Measurements from ENCODE around the gene CXXC5. TPM values are rescaled to one million over a fixed set of nuclear protein-coding genes. Genes with fewer than 3 reads are reported as not detected.
A peak's percentile ranks its signal among the peaks of the same experiment; 100 is the strongest.

Gene CXXC5
- total RNA-seq, 2 donors from 2014 or later = 1.2 to 1.9 TPM

DNA sequence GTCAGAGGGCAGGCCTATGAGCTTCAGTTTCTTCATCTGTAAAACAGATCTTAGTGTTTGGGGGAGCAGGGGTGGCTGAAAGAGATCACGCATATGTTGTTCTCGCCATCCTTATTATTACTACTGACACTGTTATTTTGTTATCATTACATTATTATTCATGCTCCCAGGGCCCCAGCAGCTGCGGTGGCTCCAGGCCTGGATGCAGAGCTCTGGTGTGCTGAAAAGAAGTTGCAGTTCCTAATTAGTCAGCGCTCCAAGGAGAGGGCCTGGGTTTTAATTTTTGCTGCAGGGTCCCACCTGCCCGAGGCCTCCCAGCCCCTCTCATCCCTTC is 19.5 kb downstream of the CXXC5 start:
- ATAC-seq (replicated peaks in 1 of 2) (no peak), DNase-seq (no peak)
- Mint-ChIP-seq H3K4me3 (peak overlapping the region; percentile 66 to 72), H3K4me1 (ENCODE audit: low read depth) (peaks cover 33% of the 10 kb centered on the region), H3K27me3 (ENCODE audit: low read depth) (peaks cover 8% of the 10 kb centered on the region), H3K27ac (no peak overlapping the region), H3K36me3 (ENCODE audit: insufficient read depth in 2 of 2) (no peaks in the 10 kb centered on the region), H3K9me3 (no peaks in the 10 kb centered on the region)

DNA sequence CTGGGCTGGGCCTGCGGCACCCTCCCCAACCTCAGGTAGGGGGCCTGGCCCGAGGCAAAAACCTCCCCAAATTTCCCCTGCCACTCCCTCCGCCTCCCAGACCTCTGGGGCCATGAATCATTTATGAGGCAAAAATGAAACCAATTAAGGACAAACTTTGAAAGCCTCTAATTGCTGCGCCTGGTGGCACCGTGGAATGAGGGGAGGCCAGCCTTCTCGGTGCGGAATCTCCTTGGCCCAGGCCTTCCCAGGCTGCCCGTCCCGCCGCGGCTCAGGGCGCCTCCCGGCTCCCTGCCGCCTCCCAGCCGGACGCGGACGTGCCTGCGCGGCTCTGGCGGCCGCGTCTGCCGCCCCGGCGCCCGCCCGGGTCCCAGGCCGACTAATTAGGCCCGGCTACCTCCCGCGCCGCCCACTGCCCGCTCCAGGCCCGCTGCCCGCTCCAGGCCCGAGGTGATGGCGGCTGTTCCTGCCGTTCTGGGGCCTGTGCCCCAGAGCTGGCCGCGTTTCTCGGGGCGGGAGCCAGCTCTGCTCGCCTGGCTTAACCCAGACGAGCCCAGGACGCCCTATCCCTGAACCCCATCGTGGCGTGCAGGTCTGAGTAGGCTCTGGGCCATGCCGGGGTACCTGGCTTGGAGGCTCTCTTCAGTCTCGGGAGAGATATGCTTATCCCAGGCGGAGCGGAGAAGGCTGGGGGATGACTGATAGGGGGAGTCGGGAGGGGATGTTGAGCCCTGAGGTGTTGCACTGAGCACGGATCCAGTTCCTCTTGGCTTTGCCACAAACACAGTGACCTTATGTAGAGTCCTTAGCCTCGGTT is 20.1 kb downstream of the CXXC5 start:
- ATAC-seq (replicated peaks in 1 of 2) = peak; percentile 56 to 62
- H3K27ac Mint-ChIP-seq = no peak overlapping the region

DNA sequence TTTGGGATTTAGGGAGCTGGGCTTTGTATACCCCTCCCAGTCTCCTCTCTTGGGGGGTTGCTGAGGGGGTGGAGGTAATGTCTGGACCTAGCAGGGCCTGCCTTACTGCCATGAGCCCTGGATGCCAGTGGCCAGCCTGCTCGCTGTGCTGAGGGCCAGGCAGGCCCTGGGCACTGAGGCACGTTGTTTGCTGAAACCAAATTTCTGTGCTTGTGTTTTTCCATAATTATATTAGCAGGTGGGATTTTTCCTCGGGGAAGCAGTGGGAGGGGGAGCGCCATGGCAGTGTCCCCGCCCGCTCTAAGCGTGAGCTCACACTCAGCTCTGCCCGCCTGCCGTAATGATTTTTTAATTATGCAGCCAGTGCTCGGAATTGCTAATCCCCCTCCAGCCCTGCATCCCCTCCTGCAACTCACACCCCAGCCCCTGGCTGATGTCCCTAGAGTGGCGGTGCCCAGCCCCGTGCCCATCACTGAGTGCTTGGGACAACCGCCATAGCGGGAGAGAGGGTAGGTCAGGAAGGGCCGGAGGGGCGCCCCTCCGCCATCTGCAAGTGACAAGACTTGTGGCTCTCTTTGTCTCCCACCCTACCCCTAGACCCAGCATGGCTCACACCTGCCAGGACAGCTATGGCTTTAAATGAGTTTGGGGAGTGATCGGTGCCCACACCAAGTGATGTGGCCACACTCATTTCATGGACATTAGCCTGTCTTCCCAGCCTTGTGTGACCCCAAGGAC is 20.9 kb downstream of the CXXC5 start:
- no peaks in the 10 kb centered on the region for H3K36me3 Mint-ChIP-seq (ENCODE audit: insufficient read depth in 2 of 2)
- peaks cover 8% of the 10 kb centered on the region for H3K27me3 Mint-ChIP-seq (ENCODE audit: low read depth)
- peaks cover 33% of the 10 kb centered on the region for H3K4me1 Mint-ChIP-seq (ENCODE audit: low read depth)
- ATAC-seq (replicated peaks in 1 of 2) = no peak
- DNase-seq = no peak
- H3K9me3 Mint-ChIP-seq = no peaks in the 10 kb centered on the region
- peak overlapping the region; percentile 15 to 77 for H3K4me3 Mint-ChIP-seq
- no peak overlapping the region for H3K27ac Mint-ChIP-seq

More for the DNA sequence above, 20.1 kb downstream of the CXXC5 start:
- Mint-ChIP-seq H3K27me3 (ENCODE audit: low read depth) (peaks cover 8% of the 10 kb centered on the region), H3K9me3 (no peaks in the 10 kb centered on the region), H3K36me3 (ENCODE audit: insufficient read depth in 2 of 2) (no peaks in the 10 kb centered on the region), H3K4me1 (ENCODE audit: low read depth) (peaks cover 33% of the 10 kb centered on the region), H3K4me3 (peak overlapping the region; percentile 72 to 77)
- DNase-seq = peak; percentile 45 to 50

DNA sequence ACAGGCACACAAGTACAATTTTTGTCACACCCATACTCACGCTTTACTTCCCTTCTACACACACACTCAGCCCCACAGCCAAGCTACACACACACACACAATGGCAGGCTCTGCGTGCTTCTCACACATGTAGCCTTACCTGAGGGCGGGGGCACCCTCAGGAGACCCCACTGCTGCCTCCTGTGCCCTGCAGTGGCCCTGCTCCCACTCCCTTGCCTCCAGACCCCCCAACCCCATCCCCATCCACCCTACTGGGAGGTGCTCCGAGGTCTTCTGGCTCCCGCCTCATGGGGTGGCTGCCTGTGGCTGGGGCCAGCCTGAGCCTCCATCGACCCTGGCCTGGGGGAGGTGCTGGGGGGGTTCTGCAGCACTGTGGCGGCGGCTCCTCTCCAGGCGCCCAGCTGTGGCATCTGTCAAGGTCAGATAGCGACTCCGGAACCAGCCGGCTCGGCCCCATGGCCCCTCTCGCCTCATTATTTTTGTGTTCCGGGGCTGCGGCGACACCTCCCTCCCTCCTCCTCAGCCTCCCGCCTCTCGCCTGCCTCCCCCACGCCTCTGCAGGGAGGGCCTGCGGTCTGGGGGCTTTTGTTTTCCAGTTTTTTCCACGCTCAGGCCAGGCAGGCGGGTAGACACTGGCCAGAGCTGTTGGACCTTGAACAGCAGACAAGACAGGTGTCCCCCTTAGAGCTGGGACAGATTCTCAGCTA is 21.7 kb downstream of the CXXC5 start:
- Mint-ChIP-seq H3K27ac (no peak overlapping the region), H3K27me3 (ENCODE audit: low read depth) (peaks cover 8% of the 10 kb centered on the region), H3K36me3 (ENCODE audit: insufficient read depth in 2 of 2) (no peaks in the 10 kb centered on the region), H3K4me1 (ENCODE audit: low read depth) (peaks cover 33% of the 10 kb centered on the region), H3K9me3 (no peaks in the 10 kb centered on the region), H3K4me3 (peak overlapping the region; percentile 15 to 77)
- peak in 1 of 2 donors; percentile 21 for DNase-seq
- ATAC-seq (replicated peaks in 1 of 2) = peak; percentile 6 to 14

DNA sequence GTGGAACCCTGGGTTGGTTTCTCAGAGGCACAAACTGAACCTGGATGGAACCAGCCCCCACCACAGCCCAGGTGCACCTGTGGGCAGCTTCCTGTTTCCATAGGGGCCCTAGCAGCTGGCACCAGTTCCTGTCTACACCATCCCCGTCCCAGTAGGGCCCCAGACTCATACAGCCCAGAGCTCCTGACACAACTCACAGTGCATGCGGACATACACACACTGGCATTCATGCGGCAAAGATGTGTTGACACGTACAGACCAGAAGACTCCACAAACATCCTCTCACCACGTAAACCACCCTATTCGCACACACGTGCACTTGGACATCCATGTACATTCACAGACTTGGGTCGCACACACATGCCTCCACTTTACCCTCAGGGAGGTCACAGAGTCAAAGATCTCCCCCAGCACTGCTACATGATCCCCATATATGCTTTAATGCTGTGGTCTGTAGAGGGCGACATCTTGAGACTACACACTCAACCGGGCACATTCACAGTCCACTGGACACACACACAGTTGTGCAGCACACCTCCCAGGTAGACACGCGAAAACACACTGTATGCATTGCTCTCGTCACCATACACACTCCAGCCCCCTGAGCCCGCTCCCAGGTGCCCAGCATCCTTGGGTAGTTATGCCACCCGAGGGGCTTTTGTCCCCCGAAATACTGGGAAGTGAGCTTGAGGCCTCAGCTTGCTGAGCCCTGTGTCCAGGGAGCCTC is 22.4 kb downstream of the CXXC5 start:
- ATAC-seq (replicated peaks in 1 of 2) (peak; percentile 31 to 38), DNase-seq (peak in 1 of 2 donors; percentile 12)
- Mint-ChIP-seq H3K4me1 (ENCODE audit: low read depth) (peaks cover 33% of the 10 kb centered on the region), H3K27me3 (ENCODE audit: low read depth) (peaks cover 8% of the 10 kb centered on the region), H3K4me3 (peak overlapping the region; percentile 15 to 77), H3K9me3 (no peaks in the 10 kb centered on the region), H3K27ac (no peak overlapping the region), H3K36me3 (ENCODE audit: insufficient read depth in 2 of 2) (no peaks in the 10 kb centered on the region)

DNA sequence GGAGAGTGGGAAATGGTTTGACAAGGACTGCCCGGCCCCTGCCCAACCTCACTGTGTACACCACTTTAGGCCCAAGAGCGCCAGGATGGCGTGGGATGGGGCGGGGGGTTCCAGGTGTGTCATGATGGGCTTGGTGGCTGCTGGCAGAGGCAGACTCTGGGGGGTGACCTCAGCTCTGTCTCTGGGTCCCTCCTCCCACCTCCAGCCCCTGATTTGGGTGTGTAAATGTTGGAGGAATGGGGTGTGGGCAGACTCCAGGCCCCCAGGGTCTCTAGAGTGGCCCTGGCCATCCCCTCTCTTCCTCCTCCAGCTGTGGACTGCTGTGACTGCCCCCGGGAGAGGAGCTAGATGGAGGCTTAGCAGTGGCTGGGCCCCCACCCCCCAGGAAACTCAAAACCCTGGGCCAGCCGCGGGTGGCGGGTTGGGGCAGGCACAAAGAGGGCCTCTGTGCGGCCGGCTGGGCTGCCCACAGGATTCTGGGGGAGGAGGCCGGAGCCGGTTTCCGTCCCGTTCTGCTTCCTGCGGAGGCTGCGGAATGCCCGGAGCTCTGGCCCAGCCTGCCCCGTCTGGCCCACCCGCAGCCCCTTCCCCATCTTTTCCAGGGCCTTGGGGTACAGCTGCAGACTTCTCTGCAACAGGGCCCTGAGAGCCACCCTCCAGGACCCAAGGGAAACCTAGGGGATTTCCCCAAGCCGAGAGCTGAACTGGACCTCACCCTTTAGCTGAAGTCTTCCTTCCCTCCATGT is 23.1 kb downstream of the CXXC5 start:
- Mint-ChIP-seq H3K27ac (no peak overlapping the region), H3K4me1 (ENCODE audit: low read depth) (peaks cover 33% of the 10 kb centered on the region), H3K36me3 (ENCODE audit: insufficient read depth in 2 of 2) (no peaks in the 10 kb centered on the region), H3K27me3 (ENCODE audit: low read depth) (peaks cover 8% of the 10 kb centered on the region), H3K4me3 (no peak overlapping the region), H3K9me3 (no peaks in the 10 kb centered on the region)
- ATAC-seq (replicated peaks in 1 of 2) (no peak), DNase-seq (no peak)

DNA sequence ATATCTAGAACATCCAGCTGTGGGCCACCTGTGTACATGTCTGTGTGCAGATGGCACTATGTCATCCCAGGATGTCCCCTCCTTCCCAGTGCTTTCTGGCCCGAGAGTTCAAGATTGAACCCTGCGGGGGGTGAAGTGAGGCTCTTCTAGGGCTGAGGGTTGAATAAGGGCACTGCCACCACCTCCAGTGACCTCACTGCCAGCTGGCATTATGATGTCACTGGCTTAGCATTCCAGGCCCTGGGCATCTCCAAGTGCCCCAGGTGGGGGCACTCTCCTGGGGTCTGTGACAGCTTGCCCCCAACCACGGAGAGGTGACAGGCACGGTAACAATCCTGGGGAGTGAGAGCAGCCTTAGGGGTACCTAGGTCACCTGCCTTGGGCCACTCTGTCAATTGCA is 27.1 kb downstream of the CXXC5 start:
- Mint-ChIP-seq H3K9me3 (no peaks in the 10 kb centered on the region), H3K27ac (no peak overlapping the region), H3K27me3 (ENCODE audit: low read depth) (no peaks in the 10 kb centered on the region), H3K4me1 (ENCODE audit: low read depth) (peaks cover 8% of the 10 kb centered on the region), H3K36me3 (ENCODE audit: insufficient read depth in 2 of 2) (no peaks in the 10 kb centered on the region), H3K4me3 (no peak overlapping the region)
- DNase-seq = no peak
- ATAC-seq (replicated peaks in 1 of 2) = no peak

DNA sequence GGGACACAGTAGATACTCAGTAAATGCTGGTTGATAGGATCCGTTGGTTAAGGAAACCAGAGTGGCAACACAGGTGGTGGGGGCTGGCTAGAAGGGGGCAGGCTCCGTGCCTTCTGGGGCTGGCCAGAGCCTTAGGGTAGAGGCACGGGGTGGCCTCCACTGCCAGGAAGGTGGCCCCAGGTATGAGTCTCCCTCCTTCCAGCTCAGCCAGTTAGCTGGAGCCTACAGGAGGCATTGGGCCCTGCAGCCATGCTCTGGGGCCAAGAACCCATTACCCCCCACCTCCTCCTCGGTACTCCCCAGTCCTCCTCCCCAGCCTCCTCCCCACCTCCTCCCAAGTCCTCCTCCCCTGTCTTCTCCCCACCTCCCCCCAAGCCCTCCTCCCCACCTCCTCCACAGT is 27.7 kb downstream of the CXXC5 start:
- Mint-ChIP-seq H3K36me3 (ENCODE audit: insufficient read depth in 2 of 2) (no peaks in the 10 kb centered on the region), H3K27me3 (ENCODE audit: low read depth) (no peaks in the 10 kb centered on the region), H3K4me1 (ENCODE audit: low read depth) (peaks cover 2% of the 10 kb centered on the region), H3K9me3 (no peaks in the 10 kb centered on the region), H3K4me3 (no peak overlapping the region), H3K27ac (no peak overlapping the region)
- ATAC-seq (replicated peaks in 1 of 2) (no peak), DNase-seq (no peak)

DNA sequence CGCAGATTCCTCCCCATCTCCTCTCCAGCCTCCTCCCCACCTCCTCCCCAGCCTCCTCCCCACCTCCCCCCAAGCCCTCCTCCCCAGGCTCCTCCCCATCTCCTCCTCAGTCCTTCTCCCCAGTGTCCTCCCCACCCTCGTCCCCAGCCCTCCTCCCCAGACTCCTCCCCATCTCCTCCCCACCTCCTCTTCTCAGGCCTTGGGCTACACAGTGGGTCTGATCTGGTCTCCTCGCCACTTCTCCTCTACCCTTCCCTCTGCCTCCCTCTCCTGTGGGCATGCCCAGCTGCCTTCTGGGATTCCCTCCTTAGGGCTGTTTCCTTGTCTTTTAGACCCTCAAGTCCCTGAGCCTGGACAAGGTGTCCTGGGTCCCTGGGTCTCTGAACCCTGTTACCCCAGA is 28.3 kb downstream of the CXXC5 start:
- Mint-ChIP-seq H3K4me1 (ENCODE audit: low read depth) (no peaks in the 10 kb centered on the region), H3K27ac (no peak overlapping the region), H3K9me3 (no peaks in the 10 kb centered on the region), H3K27me3 (ENCODE audit: low read depth) (no peaks in the 10 kb centered on the region), H3K4me3 (no peak overlapping the region), H3K36me3 (ENCODE audit: insufficient read depth in 2 of 2) (no peaks in the 10 kb centered on the region)
- no peak for ATAC-seq (replicated peaks in 1 of 2)
- no peak for DNase-seq

DNA sequence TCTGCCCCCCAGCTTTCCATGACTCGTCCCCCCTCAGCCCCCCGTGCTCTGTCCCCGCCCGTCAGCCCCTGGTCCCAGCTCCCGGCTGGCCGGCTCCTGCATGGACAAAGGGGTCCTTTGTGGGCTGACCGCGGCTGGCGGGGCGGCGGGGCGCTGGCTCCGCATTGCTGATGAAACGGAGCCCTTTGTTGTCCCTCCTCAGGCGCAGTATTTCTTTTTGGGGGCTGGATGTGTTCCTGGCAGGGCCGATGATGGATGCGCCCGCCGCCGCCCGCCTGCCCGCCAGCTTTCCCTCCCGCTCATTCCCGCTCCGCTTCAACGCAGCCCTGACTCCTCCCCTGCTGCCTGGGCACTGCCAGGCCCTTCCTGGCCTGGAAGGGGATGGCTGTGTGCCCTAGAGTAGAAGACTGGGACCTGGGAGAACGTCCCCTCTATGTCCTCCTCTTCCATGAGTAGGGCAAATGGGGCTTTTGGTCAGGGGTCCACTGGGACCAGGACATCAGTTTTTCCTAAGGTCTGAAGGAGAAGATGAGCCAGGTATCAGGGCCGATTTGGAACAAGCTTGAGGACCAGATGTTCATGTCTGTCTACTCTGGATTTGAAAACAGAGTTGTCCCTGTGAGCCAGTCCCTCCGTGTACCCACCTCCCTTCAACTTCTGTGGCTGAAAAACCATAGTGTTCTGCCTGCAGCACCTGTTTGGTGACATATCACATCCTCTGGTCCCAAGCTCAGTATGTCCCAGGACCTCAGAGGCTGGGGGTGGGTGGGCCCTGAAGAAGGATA is 29.0 kb downstream of the CXXC5 start:
- Mint-ChIP-seq H3K36me3 (ENCODE audit: insufficient read depth in 2 of 2) (no peaks in the 10 kb centered on the region), H3K27ac (no peak overlapping the region), H3K27me3 (ENCODE audit: low read depth) (no peaks in the 10 kb centered on the region), H3K9me3 (no peaks in the 10 kb centered on the region), H3K4me3 (no peak overlapping the region), H3K4me1 (ENCODE audit: low read depth) (no peaks in the 10 kb centered on the region)
- ATAC-seq (replicated peaks in 1 of 2) = no peak
- DNase-seq = no peak

DNA sequence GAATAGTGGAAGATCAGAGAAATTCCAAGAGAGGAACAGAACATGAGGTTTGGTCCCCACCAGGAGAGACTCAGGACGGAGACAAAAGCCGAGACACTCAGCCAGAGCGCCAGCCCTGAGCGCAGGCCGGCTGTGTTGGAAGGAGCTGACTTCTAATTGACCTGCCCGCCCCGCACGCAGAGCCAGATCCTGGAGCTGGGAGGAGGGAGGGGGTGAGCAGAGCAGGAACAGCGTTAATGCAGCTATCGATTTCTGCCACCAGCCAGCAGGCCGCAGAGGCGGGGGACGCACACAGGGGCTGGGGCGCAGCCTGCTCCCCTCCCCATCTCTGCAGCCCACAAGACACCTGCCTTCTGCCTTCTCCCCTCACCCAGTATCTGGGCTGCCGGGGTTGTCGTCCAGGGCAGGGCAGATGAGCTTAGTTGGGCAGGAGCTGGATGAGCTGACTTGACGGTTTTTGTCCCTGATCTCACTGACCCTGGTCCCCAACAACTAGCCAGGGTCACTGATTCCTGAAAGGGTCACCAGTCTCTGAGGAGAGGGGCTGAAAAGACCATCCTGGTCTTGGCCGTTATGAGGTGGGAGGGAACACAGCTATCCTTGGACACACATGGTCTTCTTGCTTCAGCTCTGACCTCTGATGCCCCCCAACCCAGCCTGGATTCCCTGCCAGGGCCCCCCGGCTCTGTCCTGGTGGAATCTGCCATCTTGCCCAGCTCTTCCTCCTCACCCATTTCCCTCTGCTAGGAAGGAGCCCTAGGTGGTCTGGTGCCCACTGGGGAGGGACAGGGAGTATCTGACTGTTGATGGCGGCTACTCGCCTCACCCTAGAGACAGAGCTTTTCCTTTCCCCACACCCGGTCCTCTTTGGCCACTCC is 29.8 kb downstream of the CXXC5 start:
- H3K4me3 Mint-ChIP-seq = no peak overlapping the region
- H3K27me3 Mint-ChIP-seq (ENCODE audit: low read depth) = no peaks in the 10 kb centered on the region
- no peaks in the 10 kb centered on the region for H3K9me3 Mint-ChIP-seq
- H3K36me3 Mint-ChIP-seq (ENCODE audit: insufficient read depth in 2 of 2) = no peaks in the 10 kb centered on the region
- no peak for DNase-seq
- no peak for ATAC-seq (replicated peaks in 1 of 2)
- H3K4me1 Mint-ChIP-seq (ENCODE audit: low read depth) = no peaks in the 10 kb centered on the region
- H3K27ac Mint-ChIP-seq = no peak overlapping the region
